ENCODE results near the gene EIF3B. TPM values are rescaled to one million over a fixed set of nuclear protein-coding genes. Genes with fewer than 3 reads are reported as not detected.

Gene EIF3B
- total RNA-seq, 1 experiment from 2014 or later = 364 TPM

GRCh38 chr7:2405601-2406345 lies 51.1 kb downstream of the EIF3B start:
- Histone ChIP-seq H3K9me3 (ENCODE audit: low read depth, low read length, poor library complexity, severe bottlenecking) (no peaks in the 10 kb centered on the region), H3K36me3 (ENCODE audit: insufficient read depth, low read length, poor library complexity, severe bottlenecking) (no peaks in the 10 kb centered on the region), H3K27me3 (replicated peaks; ENCODE audit: insufficient read depth, low read depth, low read length, poor library complexity) (no peaks in the 10 kb centered on the region), H3K27ac (ENCODE audit: low read depth, low read length, poor library complexity, severe bottlenecking) (no peak overlapping the region), H3K4me3 (ENCODE audit: low read depth, low read length, poor library complexity, severe bottlenecking) (no peak overlapping the region), H3K4me1 (ENCODE audit: insufficient read depth, low read length, poor library complexity, severe bottlenecking) (peaks cover 7% of the 10 kb centered on the region)
- TF ChIP-seq CTCF (conservative IDR thresholded peaks at IDR 0.05; ENCODE audit: low read depth, low read length) (no peak), EZH2 (IDR thresholded peaks at IDR 0.05; ENCODE audit: borderline replicate concordance, low read depth, low read length, poor library complexity, severe bottlenecking) (no peak)
- ChIA-PET CTCF (no interaction called here), POLR2A (ENCODE audit: low non-redundant PET) (no interaction called here)
- intact Hi-C loops (cut with micrococcal nuclease; ENCODE audit: unreplicated experiment) = no loop called here
- no peak for DNase-seq (ENCODE audit: low spot score)
- BruUV-seq (replicated peaks) = no TSS peak

DNA sequence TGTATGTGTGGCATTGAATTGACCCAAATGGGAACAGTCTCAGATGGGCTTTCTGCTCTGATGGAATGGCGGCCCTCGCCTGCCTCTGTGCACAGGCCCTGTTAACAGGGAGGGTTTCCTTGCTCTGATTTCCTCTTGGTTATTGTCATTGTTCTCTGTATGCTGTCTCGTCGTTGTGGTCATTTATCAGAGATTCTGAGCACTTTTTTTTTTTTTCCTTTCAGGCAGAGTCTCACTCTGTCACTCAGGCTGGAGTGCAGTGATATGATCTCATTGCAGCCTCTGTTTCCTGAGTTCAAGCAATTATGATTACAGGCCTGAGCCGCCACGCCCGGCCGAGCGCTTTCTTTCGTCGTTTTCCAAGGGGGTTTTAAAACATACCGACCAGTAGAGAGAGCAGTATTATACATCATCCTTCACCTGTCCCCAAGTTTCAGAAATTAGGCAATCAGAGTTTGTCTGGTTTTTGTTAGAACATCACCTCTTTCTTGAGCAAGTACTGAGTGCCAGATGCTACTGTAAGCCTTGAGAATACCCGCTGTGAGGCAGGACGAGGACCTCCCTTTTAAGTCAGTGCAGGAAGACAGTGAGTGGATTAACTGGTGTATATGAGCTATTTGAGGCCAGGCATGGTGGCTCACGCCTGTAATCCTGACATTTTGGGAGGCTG lies 55.3 kb downstream of the EIF3B start:
- Histone ChIP-seq H3K9me3 (ENCODE audit: low read depth, low read length, poor library complexity, severe bottlenecking) (no peaks in the 10 kb centered on the region), H3K4me1 (ENCODE audit: insufficient read depth, low read length, poor library complexity, severe bottlenecking) (no peaks in the 10 kb centered on the region), H3K27me3 (replicated peaks; ENCODE audit: insufficient read depth, low read depth, low read length, poor library complexity) (no peaks in the 10 kb centered on the region), H3K27ac (ENCODE audit: low read depth, low read length, poor library complexity, severe bottlenecking) (no peak overlapping the region), H3K36me3 (ENCODE audit: insufficient read depth, low read length, poor library complexity, severe bottlenecking) (no peaks in the 10 kb centered on the region), H3K4me3 (ENCODE audit: low read depth, low read length, poor library complexity, severe bottlenecking) (no peak overlapping the region)
- peak; percentile 33 for DNase-seq (ENCODE audit: low spot score)
- no TSS peak for BruUV-seq (replicated peaks)
- POLR2A ChIA-PET (ENCODE audit: low non-redundant PET) = no interaction called here
- TF ChIP-seq EZH2 (IDR thresholded peaks at IDR 0.05; ENCODE audit: borderline replicate concordance, low read depth, low read length, poor library complexity, severe bottlenecking) = no peak
- no peak for TF ChIP-seq CTCF (conservative IDR thresholded peaks at IDR 0.05; ENCODE audit: low read depth, low read length)
- intact Hi-C loops (cut with micrococcal nuclease; ENCODE audit: unreplicated experiment) = no loop called here
- CTCF ChIA-PET = no interaction called here

- Histone ChIP-seq H3K9me3 (ENCODE audit: low read depth, low read length, poor library complexity, severe bottlenecking) (no peaks in the 10 kb centered on the region), H3K36me3 (ENCODE audit: insufficient read depth, low read length, poor library complexity, severe bottlenecking) (no peaks in the 10 kb centered on the region), H3K4me3 (ENCODE audit: low read depth, low read length, poor library complexity, severe bottlenecking) (no peak overlapping the region), H3K27ac (ENCODE audit: low read depth, low read length, poor library complexity, severe bottlenecking) (no peak overlapping the region), H3K4me1 (ENCODE audit: insufficient read depth, low read length, poor library complexity, severe bottlenecking) (no peaks in the 10 kb centered on the region), H3K27me3 (replicated peaks; ENCODE audit: insufficient read depth, low read depth, low read length, poor library complexity) (no peaks in the 10 kb centered on the region)
- DNase-seq (ENCODE audit: low spot score) = no peak
- intact Hi-C loops (cut with micrococcal nuclease; ENCODE audit: unreplicated experiment) = no loop called here
- TF ChIP-seq EZH2 (IDR thresholded peaks at IDR 0.05; ENCODE audit: borderline replicate concordance, low read depth, low read length, poor library complexity, severe bottlenecking) (no peak), CTCF (conservative IDR thresholded peaks at IDR 0.05; ENCODE audit: low read depth, low read length) (no peak)
- ChIA-PET POLR2A (ENCODE audit: low non-redundant PET) (interaction anchor here (0.7 kb wide), 1 partner anchor 150 kb away, joined by 3 read pairs; no protein-coding TSS in a partner anchor), CTCF (interaction anchor here (0.6 kb wide), 1 partner anchor 10 kb away, joined by 6 read pairs; no protein-coding TSS in a partner anchor)
- no TSS peak for BruUV-seq (replicated peaks)
These were observed 56.4 kb downstream of the EIF3B start for GRCh38 chr7:2411049-2411448.
